Smooth muscle cell (in vitro differentiated cells): Measurements from ENCODE around the gene UTS2. TPM values are rescaled to one million over a fixed set of nuclear protein-coding genes. Genes with fewer than 3 reads are reported as not detected.

Experiments
- DNase-seq: peaks from one replicate; lab custom pipeline; 2025; ENCODE audit not compliant: unreplicated experiment; lab: John Stamatoyannopoulos, UW
- H2AFZ ChIP-seq: fragments of 200-600 bp; sonication (generic); 2 replicates; pipeline ENCODE4 v1.6.0; 2016; ENCODE audit warnings: antibody characterized with exemption, low read depth, mild to moderate bottlenecking
- H3F3A ChIP-seq: fragments of 200-600 bp; sonication (generic); 2 replicates; pipeline ENCODE4 v1.6.0; 2017; ENCODE audit warnings: antibody characterized with exemption, low read depth
- H3K27ac ChIP-seq: fragments of 200-600 bp; sonication (generic); 2 replicates; pipeline ENCODE4 v1.5.1; 2016; ENCODE audit warnings: low read depth, mild to moderate bottlenecking
- H3K27me3 ChIP-seq: fragments of 200-600 bp; sonication (generic); 2 replicates; pipeline ENCODE4 v1.6.1; 2016; ENCODE audit warnings: low read depth, mild to moderate bottlenecking
- H3K36me3 ChIP-seq: fragments of 200-600 bp; sonication (generic); 2 replicates; pipeline ENCODE4 v1.5.1; 2016; ENCODE audit warnings: low read depth
- H3K4me1 ChIP-seq: fragments of 200-600 bp; sonication (generic); 2 replicates; pipeline ENCODE4 v1.5.1; 2016; ENCODE audit warnings: low read depth
- H3K4me2 ChIP-seq: fragments of 200-600 bp; sonication (generic); 2 replicates; pipeline ENCODE4 v1.6.0; 2016; ENCODE audit warnings: mild to moderate bottlenecking
- H3K4me3 ChIP-seq: fragments of 200-600 bp; sonication (generic); 2 replicates; pipeline ENCODE4 v1.5.1; 2016; ENCODE audit warnings: mild to moderate bottlenecking
- H3K79me2 ChIP-seq: fragments of 200-600 bp; sonication (generic); 2 replicates; pipeline ENCODE4 v1.6.0; 2016; ENCODE audit warnings: low read depth, mild to moderate bottlenecking
- H3K9ac ChIP-seq: fragments of 200-600 bp; sonication (generic); 2 replicates; pipeline ENCODE4 v1.6.0; 2016; ENCODE audit warnings: low read depth
- H3K9me3 ChIP-seq: fragments of 200-600 bp; sonication (generic); replicated peaks from 2 replicates; pipeline ENCODE4 v1.5.1; 2016; ENCODE audit warnings: low read depth
- H4K20me1 ChIP-seq: fragments of 200-600 bp; sonication (generic); 2 replicates; pipeline ENCODE4 v1.6.0; 2016; ENCODE audit warnings: low read depth
- WGBS: methylation state at CpG from one replicate; pipeline ENCODE4 v1.1.7; 2016; ENCODE audit warnings: low lambda C conversion rate; 5-methylcytosine and 5-hydroxymethylcytosine counted together
- polyA plus RNA-seq: library from polyadenylated mRNA; unstranded; fragments of >200 nt; fragmentation: Nextera tagmentation; extraction: Ambion mirVana; gene quantifications from 2 replicates; pipeline ENCODE4 v1.2.1, GENCODE V29; 2016
- total RNA-seq: library from RNA; depleted of rRNA; stranded (reverse); fragments of >200 nt; gene quantifications from 2 replicates; pipeline ENCODE4 v1.2.3, GENCODE V29; 2014
- TF ChIP-seq, protein P1 (sequence below): fragments of 200-600 bp; sonication (generic); IDR thresholded peaks from 2 replicates; pipeline ENCODE4 v1.5.1; 2017; ENCODE audit warnings: borderline replicate concordance, mild to moderate bottlenecking, antibody characterized with exemption; ENCODE audit not compliant: insufficient read depth, poor library complexity, severe bottlenecking

The UTS2 gene
- total and polyA plus RNA-seq, 2 experiments from 2014 or later, result not detected

DNA sequence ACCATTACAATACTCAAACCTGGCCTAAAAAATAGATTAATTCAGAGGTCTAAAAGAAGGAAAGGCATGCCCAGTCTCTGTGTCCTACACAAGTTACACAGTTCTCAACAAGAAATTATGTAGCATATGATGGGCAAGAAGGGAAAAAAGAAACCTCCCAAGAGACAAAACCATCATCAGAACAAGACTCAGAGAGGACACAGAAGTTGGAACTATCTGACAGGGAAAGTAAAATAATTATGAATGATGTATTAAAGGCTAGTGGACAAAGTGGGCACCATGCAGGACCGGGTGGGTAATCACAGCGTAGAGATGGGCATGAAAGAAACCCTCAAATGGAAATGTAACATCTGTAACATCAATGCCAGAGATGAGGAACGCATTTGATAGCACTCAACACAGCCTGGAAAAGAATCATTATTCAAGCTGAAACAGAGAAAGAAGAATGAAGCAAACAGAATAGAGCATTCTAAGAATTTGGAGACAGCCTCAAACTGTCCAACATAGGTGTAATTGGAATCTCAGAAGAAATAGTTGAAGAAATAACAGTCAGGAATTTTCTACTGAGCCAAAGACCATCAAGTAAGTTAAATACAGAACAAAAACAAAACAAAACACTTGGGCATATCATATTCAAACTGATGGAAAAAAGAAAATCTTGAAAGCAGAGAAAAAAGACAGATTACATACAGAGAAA lies 39.0 kb downstream of the UTS2 start:
- H4K20me1 ChIP-seq, result no peaks in the 10 kb centered on the region
- no peaks in the 10 kb centered on the region for H3K4me1 ChIP-seq
- TF ChIP-seq, protein P1, sequence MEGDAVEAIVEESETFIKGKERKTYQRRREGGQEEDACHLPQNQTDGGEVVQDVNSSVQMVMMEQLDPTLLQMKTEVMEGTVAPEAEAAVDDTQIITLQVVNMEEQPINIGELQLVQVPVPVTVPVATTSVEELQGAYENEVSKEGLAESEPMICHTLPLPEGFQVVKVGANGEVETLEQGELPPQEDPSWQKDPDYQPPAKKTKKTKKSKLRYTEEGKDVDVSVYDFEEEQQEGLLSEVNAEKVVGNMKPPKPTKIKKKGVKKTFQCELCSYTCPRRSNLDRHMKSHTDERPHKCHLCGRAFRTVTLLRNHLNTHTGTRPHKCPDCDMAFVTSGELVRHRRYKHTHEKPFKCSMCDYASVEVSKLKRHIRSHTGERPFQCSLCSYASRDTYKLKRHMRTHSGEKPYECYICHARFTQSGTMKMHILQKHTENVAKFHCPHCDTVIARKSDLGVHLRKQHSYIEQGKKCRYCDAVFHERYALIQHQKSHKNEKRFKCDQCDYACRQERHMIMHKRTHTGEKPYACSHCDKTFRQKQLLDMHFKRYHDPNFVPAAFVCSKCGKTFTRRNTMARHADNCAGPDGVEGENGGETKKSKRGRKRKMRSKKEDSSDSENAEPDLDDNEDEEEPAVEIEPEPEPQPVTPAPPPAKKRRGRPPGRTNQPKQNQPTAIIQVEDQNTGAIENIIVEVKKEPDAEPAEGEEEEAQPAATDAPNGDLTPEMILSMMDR, result no peak
- H3K36me3 ChIP-seq, result peaks cover 22% of the 10 kb centered on the region
- no peak overlapping the region for H3K4me3 ChIP-seq
- H3K9me3 ChIP-seq, result peaks cover 13% of the 10 kb centered on the region
- H3K27me3 ChIP-seq, result no peaks in the 10 kb centered on the region
- no peak overlapping the region for H2AFZ ChIP-seq
- no peaks in the 10 kb centered on the region for H3K79me2 ChIP-seq
- DNase-seq, result no peak
- WGBS, result 95% methylated on average over 3 of the region's 3 CpGs
- no peak overlapping the region for H3K4me2 ChIP-seq
- no peak overlapping the region for H3K9ac ChIP-seq
- no peak overlapping the region for H3K27ac ChIP-seq
- H3F3A ChIP-seq, result no peaks in the 10 kb centered on the region

DNA sequence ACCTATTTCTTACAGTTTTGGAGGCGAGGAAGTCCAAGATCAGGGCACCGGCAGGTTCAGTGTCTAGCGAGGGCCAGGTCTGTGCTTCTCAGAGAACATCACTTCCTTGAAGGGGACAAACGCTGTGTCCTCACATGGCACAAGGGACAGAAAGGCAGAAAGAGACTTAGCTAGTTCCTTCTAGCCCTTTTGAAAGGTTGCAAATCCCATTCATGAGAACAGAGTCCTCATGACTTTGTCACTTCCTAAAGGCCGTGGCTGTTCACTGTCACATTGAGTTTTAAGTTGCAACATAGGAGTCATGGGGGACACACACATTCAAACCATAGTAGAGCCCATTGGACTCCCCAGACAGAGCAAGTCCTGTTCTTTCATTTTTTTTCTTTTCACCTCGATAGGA lies 41.4 kb downstream of the UTS2 start:
- Histone ChIP-seq H3K36me3 (peaks cover 22% of the 10 kb centered on the region), H3K4me2 (no peak overlapping the region), H3K9ac (no peak overlapping the region), H3K79me2 (no peaks in the 10 kb centered on the region), H4K20me1 (no peaks in the 10 kb centered on the region), H3K9me3 (peaks cover 13% of the 10 kb centered on the region), H2AFZ (no peak overlapping the region), H3K4me3 (no peak overlapping the region), H3K4me1 (no peaks in the 10 kb centered on the region), H3F3A (no peaks in the 10 kb centered on the region), H3K27ac (no peak overlapping the region), H3K27me3 (no peaks in the 10 kb centered on the region)
- TF ChIP-seq, protein P1, result no peak
- DNase-seq, result no peak
- 89% methylated on average over 6 of the region's 6 CpGs for whole genome bisulfite sequencing

DNA sequence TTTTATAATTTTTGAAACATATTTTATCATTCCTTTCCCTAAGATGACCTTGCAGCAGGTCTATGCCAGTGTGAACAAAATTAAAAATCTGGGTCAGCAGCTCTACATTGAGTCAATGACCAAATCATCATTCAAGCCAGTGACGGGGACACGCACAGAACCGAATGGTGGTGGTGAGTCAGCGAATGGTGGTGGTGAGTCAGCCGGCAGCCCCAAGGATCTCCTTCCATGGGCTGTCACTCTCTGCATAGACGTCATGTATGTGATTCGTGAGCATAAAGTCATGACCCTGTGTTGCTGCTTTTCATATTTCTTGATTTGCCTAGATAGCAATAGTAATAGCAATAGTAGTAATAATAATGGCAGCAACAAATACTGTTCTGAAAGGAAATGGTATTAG lies 42.5 kb downstream of the UTS2 start:
- H3K4me2 ChIP-seq, result no peak overlapping the region
- peaks cover 22% of the 10 kb centered on the region for H3K36me3 ChIP-seq
- H4K20me1 ChIP-seq, result no peaks in the 10 kb centered on the region
- H3K27ac ChIP-seq, result no peak overlapping the region
- no peak for DNase-seq
- 35% methylated on average over 7 of the region's 7 CpGs for WGBS
- H3K4me1 ChIP-seq, result no peaks in the 10 kb centered on the region
- peaks cover 13% of the 10 kb centered on the region for H3K9me3 ChIP-seq
- no peaks in the 10 kb centered on the region for H3K27me3 ChIP-seq
- no peak overlapping the region for H3K9ac ChIP-seq
- H3F3A ChIP-seq, result no peaks in the 10 kb centered on the region
- no peak overlapping the region for H2AFZ ChIP-seq
- H3K4me3 ChIP-seq, result no peak overlapping the region
- no peaks in the 10 kb centered on the region for H3K79me2 ChIP-seq
- TF ChIP-seq, protein P1, result no peak

DNA sequence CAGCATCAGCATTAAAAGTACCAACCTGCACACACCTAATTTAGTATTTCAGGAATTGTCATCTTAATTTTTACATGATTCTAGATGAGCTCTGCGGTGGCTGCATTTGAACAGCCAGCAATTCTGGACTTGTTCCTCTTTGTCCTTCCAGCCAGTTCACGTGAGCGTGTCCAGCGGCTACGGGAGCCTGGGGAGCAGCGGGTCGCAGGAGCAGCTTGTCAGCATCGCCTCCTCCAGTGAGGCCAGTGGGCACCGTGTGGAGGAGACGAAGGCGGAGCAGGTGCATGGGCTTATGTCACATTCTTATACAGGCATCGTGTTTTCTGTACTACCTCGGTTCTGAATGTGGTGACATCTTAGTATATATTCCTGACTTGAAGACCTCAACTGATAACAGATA lies 43.1 kb downstream of the UTS2 start:
- peaks cover 22% of the 10 kb centered on the region for H3K36me3 ChIP-seq
- no peaks in the 10 kb centered on the region for H3K27me3 ChIP-seq
- no peaks in the 10 kb centered on the region for H3K79me2 ChIP-seq
- H3K4me1 ChIP-seq, result no peaks in the 10 kb centered on the region
- H3K27ac ChIP-seq, result no peak overlapping the region
- TF ChIP-seq, protein P1, result no peak
- no peak for DNase-seq
- no peak overlapping the region for H2AFZ ChIP-seq
- no peak overlapping the region for H3K4me2 ChIP-seq
- no peaks in the 10 kb centered on the region for H4K20me1 ChIP-seq
- WGBS, result 98% methylated on average over 13 of the region's 13 CpGs
- peaks cover 13% of the 10 kb centered on the region for H3K9me3 ChIP-seq
- H3F3A ChIP-seq, result no peaks in the 10 kb centered on the region
- no peak overlapping the region for H3K4me3 ChIP-seq
- no peak overlapping the region for H3K9ac ChIP-seq
